Esophagus muscularis mucosa (tissue), 4 donors: Measurements from ENCODE around the gene GPR65. TPM values are rescaled to one million over a fixed set of nuclear protein-coding genes. Genes with fewer than 3 reads are reported as not detected.

Experiments
- DNase-seq: peaks from one replicate; pipeline ENCODE4 v3.0.0-alpha.2; 2017; ENCODE audit errors: extremely low spot score
- H3K27ac ChIP-seq, 4 donors: fragments of 200-600 bp; sonication (generic); replicated peaks in 1 of 4; 1 replicate in 3 of 4; 2 replicates in 1 of 4; pipeline ENCODE4 v1.5.1; 2016 to 2019; ENCODE audit warnings: mild to moderate bottlenecking in 1 of 4
- H3K27me3 ChIP-seq, 4 donors: fragments of 200-600 bp; sonication (generic); one replicate each; pipeline versions ENCODE4 v1.5.1 to v1.6.0; 2016 to 2019
- H3K36me3 ChIP-seq, 4 donors: fragments of 200-600 bp; sonication (generic); one replicate each; pipeline ENCODE4 v1.5.1; 2016 to 2019
- H3K4me1 ChIP-seq, 4 donors: fragments of 200-600 bp; sonication (generic); one replicate each; pipeline ENCODE4 v1.5.1; 2016 to 2019
- H3K4me3 ChIP-seq, 4 donors: fragments of 200-600 bp; sonication (generic); 1 replicate in 2 of 4; 2 replicates in 2 of 4; pipeline ENCODE4 v1.5.1; 2016 to 2019; ENCODE audit warnings: mild to moderate bottlenecking in 4 of 4, moderate library complexity in 1 of 4
- H3K9me3 ChIP-seq, 4 donors: fragments of 200-600 bp; sonication (generic); 1 replicate in 3 of 4; 2 replicates in 1 of 4; pipeline ENCODE4 v1.5.1; 2016 to 2019
- CTCF ChIP-seq, 3 experiments: fragments of 200-600 bp in 2 of 3; fragments of 450-650 bp in 1 of 3; sonication (generic) in 2 of 3; IDR thresholded peaks; one replicate each; pipeline ENCODE4 v1.5.1; 2017 to 2019; ENCODE audit warnings: antibody characterized with exemption in 3 of 3, mild to moderate bottlenecking in 2 of 3, moderate library complexity in 1 of 3
- EP300 ChIP-seq: sonication (generic); formaldehyde crosslinking; IDR thresholded peaks from one replicate; pipeline ENCODE4 v1.6.1; 2017; ENCODE audit warnings: antibody characterized with exemption
- POLR2A ChIP-seq: fragments of 450-650 bp; IDR thresholded peaks from one replicate; pipeline ENCODE4 v1.6.1; 2017; ENCODE audit warnings: antibody characterized with exemption, moderate library complexity, mild to moderate bottlenecking, low read depth
- POLR2AphosphoS5 ChIP-seq, 2 donors: sonication (generic); formaldehyde crosslinking; IDR thresholded peaks; one replicate each; pipeline ENCODE4 v1.6.1; 2017; ENCODE audit warnings: antibody characterized with exemption in 2 of 2
- WGBS: methylation state at CpG from one replicate; pipeline ENCODE4 v1.1.5; 2018; 5-methylcytosine and 5-hydroxymethylcytosine counted together
- intact Hi-C: fragments of 100-400 bp; cut with DNase I; formaldehyde crosslinking; loops from one replicate; pipeline ENCODE4 v1.15.1; 2023
- total RNA-seq, 4 donors: library from RNA; depleted of rRNA; stranded (reverse); fragments of >200 nt; gene quantifications; one replicate each; pipeline versions ENCODE4 v1.1.0 to v1.2.1, GENCODE V29; 2016

Gene GPR65
- total RNA-seq, 4 donors from 2014 or later = 0.32 to 2.5 (median 0.49) TPM

GRCh38 chr14:88032373-88032772 is 27.4 kb downstream of the GPR65 start:
- TF ChIP-seq POLR2AphosphoS5 (IDR thresholded peaks at IDR 0.05) (no peak), EP300 (no peak), POLR2A (no peak), CTCF (IDR thresholded peaks at IDR 0.05) (no peak)
- intact Hi-C loops = no loop called here
- 83% methylated on average over 1 of the region's 1 CpG for WGBS
- Histone ChIP-seq H3K27me3 (no peaks in the 10 kb centered on the region), H3K27ac (no peak overlapping the region), H3K4me3 (no peak overlapping the region), H3K4me1 (no peaks in the 10 kb centered on the region), H3K36me3 (no peaks in the 10 kb centered on the region), H3K9me3 (no peaks in the 10 kb centered on the region)
- no peak for DNase-seq

- TF ChIP-seq POLR2A = no peak
- no peak for TF ChIP-seq EP300
- no peak for TF ChIP-seq POLR2AphosphoS5 (IDR thresholded peaks at IDR 0.05)
- TF ChIP-seq CTCF (IDR thresholded peaks at IDR 0.05) = no peak
- H3K27me3 ChIP-seq = no peaks in the 10 kb centered on the region
- H3K4me3 ChIP-seq = no peak overlapping the region
- H3K27ac ChIP-seq = no peak overlapping the region
- H3K9me3 ChIP-seq = no peaks in the 10 kb centered on the region
- DNase-seq = no peak
- no peaks in the 10 kb centered on the region for H3K4me1 ChIP-seq
- no peaks in the 10 kb centered on the region for H3K36me3 ChIP-seq
- intact Hi-C loops = no loop called here
- WGBS = 76% methylated on average over 2 of the region's 2 CpGs
Measured at GRCh38 chr14:88034076-88034475, 29.1 kb downstream of the GPR65 start.

- H3K27ac ChIP-seq = no peak overlapping the region
- WGBS = 80% methylated on average over 2 of the region's 2 CpGs
- TF ChIP-seq EP300 (no peak), POLR2AphosphoS5 (IDR thresholded peaks at IDR 0.05) (no peak), CTCF (IDR thresholded peaks at IDR 0.05) (no peak), POLR2A (no peak)
- intact Hi-C loops = no loop called here
- DNase-seq = no peak
- no peaks in the 10 kb centered on the region for H3K9me3 ChIP-seq
- no peaks in the 10 kb centered on the region for H3K4me1 ChIP-seq
- H3K4me3 ChIP-seq = no peak overlapping the region
- H3K27me3 ChIP-seq = no peaks in the 10 kb centered on the region
- H3K36me3 ChIP-seq = no peaks in the 10 kb centered on the region
Measured at GRCh38 chr14:88036422-88036821, 31.5 kb downstream of the GPR65 start.

- no peaks in the 10 kb centered on the region for H3K9me3 ChIP-seq
- WGBS = 87% methylated on average over 1 of the region's 1 CpG
- H3K27me3 ChIP-seq = no peaks in the 10 kb centered on the region
- no peak for TF ChIP-seq CTCF (IDR thresholded peaks at IDR 0.05)
- TF ChIP-seq POLR2A = no peak
- DNase-seq = no peak
- H3K4me3 ChIP-seq = no peak overlapping the region
- H3K27ac ChIP-seq = no peak overlapping the region
- no peaks in the 10 kb centered on the region for H3K4me1 ChIP-seq
- H3K36me3 ChIP-seq = no peaks in the 10 kb centered on the region
- intact Hi-C loops = no loop called here
Measured at GRCh38 chr14:88037325-88037724, 32.4 kb downstream of the GPR65 start.

- H3K9me3 ChIP-seq = no peaks in the 10 kb centered on the region
- 51% methylated on average over 3 of the region's 3 CpGs for WGBS
- no peaks in the 10 kb centered on the region for H3K27me3 ChIP-seq
- no peaks in the 10 kb centered on the region for H3K36me3 ChIP-seq
- intact Hi-C loops = no loop called here
- DNase-seq = no peak
- no peak overlapping the region for H3K27ac ChIP-seq
- H3K4me1 ChIP-seq = no peaks in the 10 kb centered on the region
- TF ChIP-seq CTCF (IDR thresholded peaks at IDR 0.05) (no peak), POLR2A (no peak), EP300 (no peak), POLR2AphosphoS5 (IDR thresholded peaks at IDR 0.05) (no peak)
- H3K4me3 ChIP-seq = no peak overlapping the region
Measured at GRCh38 chr14:88039197-88039596, 34.3 kb downstream of the GPR65 start.
